Measurements from ENCODE around the gene SMR3B.

Gene SMR3B

DNA sequence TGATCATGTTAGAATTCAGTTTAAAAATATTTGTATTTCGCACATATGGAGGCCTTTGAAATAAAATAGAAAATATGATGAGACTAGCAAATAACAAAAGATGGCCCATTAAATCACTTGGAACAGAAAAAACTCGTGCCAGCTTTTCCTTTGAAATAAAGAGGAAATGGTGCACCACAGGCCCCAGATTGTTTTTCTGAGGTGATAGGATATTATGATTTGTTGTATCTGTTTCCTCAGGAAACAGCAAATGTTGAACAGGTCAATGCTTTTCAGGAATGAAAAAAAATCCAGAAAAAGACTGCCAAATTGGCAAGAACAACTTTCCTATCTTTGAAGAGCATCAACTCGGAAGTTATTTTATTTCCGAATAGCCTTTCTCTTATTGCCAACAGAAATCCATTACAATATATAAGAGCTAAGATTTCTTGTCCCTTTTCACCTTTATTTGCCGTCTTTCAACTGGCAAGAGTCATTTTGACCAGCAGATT, at the start of gene SMR3B:
Gene SMR3B, plus strand, starts transcription at position 441 of the 491 bp plus-strand sequence. CDS start 1,380 bp downstream, outside the sequence.
- DNase-seq (ENCODE audit: low spot score), result no peak
- H3K27ac Mint-ChIP-seq, result no peak within 1 kb of the TSS

DNA sequence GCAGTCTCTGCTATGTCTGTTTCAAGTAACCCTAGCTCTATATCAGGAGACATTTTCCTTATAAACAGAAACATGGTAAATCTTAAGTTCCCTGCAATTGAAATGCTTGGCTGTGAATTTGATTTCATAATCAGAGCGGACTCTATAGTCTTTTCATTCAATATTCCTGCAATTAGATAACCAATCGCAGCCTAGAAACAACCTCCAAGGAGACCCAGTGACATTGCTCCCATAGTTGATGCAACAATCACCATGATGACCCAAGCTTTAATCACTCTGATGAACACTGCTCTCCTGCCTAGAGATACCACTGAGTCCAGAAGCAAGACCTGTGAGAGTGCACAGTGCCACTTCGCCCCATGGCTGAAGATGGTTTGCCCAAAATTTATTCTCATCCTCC, 48.2 kb upstream of the SMR3B start, which contains the start of gene CABS1:
Gene CABS1, plus strand, starts transcription at position 301 of the 400 bp plus-strand sequence. Its CDS starts 59 bp downstream, at position 360.
- H3K9me3 Mint-ChIP-seq, result no peaks in the 10 kb centered on the region
- no peak within 1 kb of the TSS for H3K4me3 Mint-ChIP-seq
- H3K4me1 Mint-ChIP-seq (ENCODE audit: low read depth), result no peaks in the 10 kb centered on the region
- no peak within 1 kb of the TSS for H3K27ac Mint-ChIP-seq
- DNase-seq (ENCODE audit: low spot score), result no peak
- no peaks in the 10 kb centered on the region for H3K27me3 Mint-ChIP-seq (ENCODE audit: low read depth)
- no peaks in the 10 kb centered on the region for H3K36me3 Mint-ChIP-seq (ENCODE audit: low read depth)

More for the DNA sequence above, at the start of gene SMR3B:
- Mint-ChIP-seq H3K27me3 (ENCODE audit: low read depth) (no peaks in the 10 kb centered on the region), H3K9me3 (no peaks in the 10 kb centered on the region), H3K4me3 (no peak within 1 kb of the TSS), H3K4me1 (ENCODE audit: low read depth) (no peaks in the 10 kb centered on the region), H3K36me3 (ENCODE audit: low read depth) (no peaks in the 10 kb centered on the region)

DNA sequence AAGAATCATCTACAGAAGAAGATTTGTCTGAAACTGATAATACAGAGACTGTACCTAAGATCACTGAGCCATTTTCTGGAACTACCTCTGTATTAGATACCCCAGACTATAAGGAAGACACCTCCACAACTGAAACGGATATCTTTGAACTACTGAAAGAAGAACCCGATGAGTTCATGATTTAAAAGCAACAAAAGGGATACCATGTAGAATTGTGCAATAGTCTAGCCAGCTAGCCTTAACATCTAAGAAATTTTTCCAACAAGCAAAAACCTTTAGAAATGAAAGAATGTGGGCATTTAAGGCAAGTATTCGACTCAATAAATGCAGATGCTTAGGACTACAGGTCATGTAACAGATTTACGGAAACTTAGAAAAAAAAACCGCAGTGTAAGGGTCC, 46.9 kb upstream of the SMR3B start:
- H3K27me3 Mint-ChIP-seq (ENCODE audit: low read depth), result no peaks in the 10 kb centered on the region
- H3K27ac Mint-ChIP-seq, result no peak overlapping the region
- H3K36me3 Mint-ChIP-seq (ENCODE audit: low read depth), result no peaks in the 10 kb centered on the region
- no peaks in the 10 kb centered on the region for H3K9me3 Mint-ChIP-seq
- no peak overlapping the region for H3K4me3 Mint-ChIP-seq
- H3K4me1 Mint-ChIP-seq (ENCODE audit: low read depth), result no peaks in the 10 kb centered on the region
- no peak for DNase-seq (ENCODE audit: low spot score)

DNA sequence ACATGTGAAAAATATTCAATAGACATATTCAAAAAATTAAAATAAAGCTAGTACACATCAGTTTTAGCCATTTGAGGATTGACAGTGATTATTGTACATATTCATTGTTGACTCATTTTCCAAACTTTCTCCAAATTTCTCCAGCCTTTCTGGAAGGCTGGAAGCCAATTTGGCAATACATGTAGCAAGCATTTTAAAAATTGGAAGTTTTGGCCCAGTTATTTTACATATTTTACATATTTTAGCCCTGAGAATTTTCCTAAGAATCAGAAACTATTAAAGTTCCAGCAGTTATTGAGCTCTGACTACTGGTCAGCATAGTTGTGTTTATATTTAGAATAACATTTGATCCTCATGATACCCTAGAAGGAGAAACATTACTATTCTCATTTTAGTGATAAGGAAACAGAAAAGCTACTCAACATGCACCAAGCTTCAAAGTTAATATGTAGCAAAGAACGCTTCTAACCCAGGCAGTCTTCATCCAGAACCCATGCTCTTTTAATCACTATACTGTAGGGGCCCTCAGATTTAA, 45.0 kb upstream of the SMR3B start:
- no peak overlapping the region for H3K27ac Mint-ChIP-seq
- no peaks in the 10 kb centered on the region for H3K36me3 Mint-ChIP-seq (ENCODE audit: low read depth)
- no peak for DNase-seq (ENCODE audit: low spot score)
- no peaks in the 10 kb centered on the region for H3K9me3 Mint-ChIP-seq
- no peak overlapping the region for H3K4me3 Mint-ChIP-seq
- no peaks in the 10 kb centered on the region for H3K27me3 Mint-ChIP-seq (ENCODE audit: low read depth)
- no peaks in the 10 kb centered on the region for H3K4me1 Mint-ChIP-seq (ENCODE audit: low read depth)

GRCh38 chr4:70356185-70356584, 26.7 kb upstream of the SMR3B start:
- H3K27ac Mint-ChIP-seq, result no peak overlapping the region
- no peaks in the 10 kb centered on the region for H3K4me1 Mint-ChIP-seq (ENCODE audit: low read depth)
- DNase-seq (ENCODE audit: low spot score), result no peak
- no peak overlapping the region for H3K4me3 Mint-ChIP-seq
- H3K36me3 Mint-ChIP-seq (ENCODE audit: low read depth), result no peaks in the 10 kb centered on the region
- no peaks in the 10 kb centered on the region for H3K9me3 Mint-ChIP-seq
- no peaks in the 10 kb centered on the region for H3K27me3 Mint-ChIP-seq (ENCODE audit: low read depth)

GRCh38 chr4:70359115-70359661, 23.7 kb upstream of the SMR3B start:
- no peaks in the 10 kb centered on the region for H3K9me3 Mint-ChIP-seq
- H3K27me3 Mint-ChIP-seq (ENCODE audit: low read depth), result no peaks in the 10 kb centered on the region

DNA sequence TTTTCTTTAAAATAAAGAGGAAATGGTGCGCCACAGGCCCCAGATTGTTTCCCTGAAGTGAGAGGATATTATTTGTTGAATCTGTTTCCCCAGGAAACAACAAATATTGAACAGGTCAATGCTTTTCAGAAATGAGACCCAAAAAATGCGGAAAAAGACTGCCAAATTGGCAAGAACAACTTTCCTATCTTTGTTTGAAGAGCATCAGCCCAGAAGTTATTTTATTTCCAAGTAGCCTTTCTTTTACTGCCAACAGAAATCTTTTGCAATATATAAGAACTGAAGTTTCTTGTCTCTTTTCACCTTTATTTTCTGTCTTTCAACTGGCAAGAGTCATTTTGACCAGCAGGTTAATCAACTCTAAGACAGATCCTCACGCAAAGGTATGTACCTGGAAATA, 22.5 kb upstream of the SMR3B start, which contains the start of gene SMR3A:
Gene SMR3A, plus strand, starts transcription at position 301 of the 400 bp plus-strand sequence. CDS start 1,356 bp downstream, outside the sequence.
- no peaks in the 10 kb centered on the region for H3K9me3 Mint-ChIP-seq
- no peaks in the 10 kb centered on the region for H3K27me3 Mint-ChIP-seq (ENCODE audit: low read depth)
- no peak within 1 kb of the TSS for H3K4me3 Mint-ChIP-seq
- DNase-seq (ENCODE audit: low spot score), result no peak
- no peaks in the 10 kb centered on the region for H3K36me3 Mint-ChIP-seq (ENCODE audit: low read depth)
- no peaks in the 10 kb centered on the region for H3K4me1 Mint-ChIP-seq (ENCODE audit: low read depth)
- H3K27ac Mint-ChIP-seq, result no peak within 1 kb of the TSS

More at GRCh38 chr4:70359115-70359661, 23.7 kb upstream of the SMR3B start:
- no peak overlapping the region for H3K4me3 Mint-ChIP-seq
- no peaks in the 10 kb centered on the region for H3K4me1 Mint-ChIP-seq (ENCODE audit: low read depth)
- DNase-seq (ENCODE audit: low spot score), result no peak
- no peak overlapping the region for H3K27ac Mint-ChIP-seq
- H3K36me3 Mint-ChIP-seq (ENCODE audit: low read depth), result no peaks in the 10 kb centered on the region

DNA sequence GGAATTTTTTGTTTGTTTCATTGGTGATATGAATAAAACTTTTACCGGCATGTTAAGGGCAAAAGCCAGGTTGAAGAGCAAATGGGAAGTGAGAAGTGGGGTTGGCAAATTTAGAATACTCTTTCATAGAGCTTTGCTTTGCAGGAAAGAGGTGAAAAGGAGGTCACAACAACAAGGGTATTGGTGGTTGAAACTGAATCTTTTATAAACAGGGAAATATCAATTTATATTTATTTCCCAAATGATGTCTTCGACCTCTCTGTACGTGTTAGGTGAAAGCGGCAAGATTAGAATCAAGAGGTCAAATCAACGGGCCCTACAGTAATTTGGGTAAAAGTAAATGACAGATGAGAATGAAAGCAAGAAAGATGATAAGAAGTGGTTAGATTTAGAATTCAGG, 18.9 kb upstream of the SMR3B start:
- H3K9me3 Mint-ChIP-seq, result no peaks in the 10 kb centered on the region
- no peak for DNase-seq (ENCODE audit: low spot score)
- H3K27me3 Mint-ChIP-seq (ENCODE audit: low read depth), result no peaks in the 10 kb centered on the region
- no peaks in the 10 kb centered on the region for H3K4me1 Mint-ChIP-seq (ENCODE audit: low read depth)
- no peak overlapping the region for H3K4me3 Mint-ChIP-seq
- H3K27ac Mint-ChIP-seq, result no peak overlapping the region
- H3K36me3 Mint-ChIP-seq (ENCODE audit: low read depth), result no peaks in the 10 kb centered on the region

DNA sequence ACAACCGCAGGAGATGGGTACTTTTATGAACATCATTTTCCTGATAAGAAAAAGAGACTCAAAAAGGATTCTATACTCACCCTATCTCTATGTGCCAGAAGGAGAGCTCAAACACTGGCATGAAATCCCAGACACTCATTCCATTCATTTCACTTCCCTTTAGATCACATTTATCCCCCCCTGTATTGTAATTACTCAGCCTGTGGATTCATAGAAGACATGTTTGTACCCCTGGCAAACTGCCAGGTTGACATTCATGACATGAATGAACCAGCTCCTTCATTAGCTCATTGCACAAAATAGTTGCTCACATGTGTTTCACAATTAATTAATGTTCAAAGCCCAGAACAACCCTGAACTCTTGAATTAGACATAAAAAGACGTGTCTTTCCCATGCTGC, 17.5 kb upstream of the SMR3B start:
- Mint-ChIP-seq H3K4me3 (no peak overlapping the region), H3K27ac (no peak overlapping the region), H3K4me1 (ENCODE audit: low read depth) (no peaks in the 10 kb centered on the region), H3K36me3 (ENCODE audit: low read depth) (no peaks in the 10 kb centered on the region), H3K27me3 (ENCODE audit: low read depth) (no peaks in the 10 kb centered on the region), H3K9me3 (no peaks in the 10 kb centered on the region)
- no peak for DNase-seq (ENCODE audit: low spot score)

DNA sequence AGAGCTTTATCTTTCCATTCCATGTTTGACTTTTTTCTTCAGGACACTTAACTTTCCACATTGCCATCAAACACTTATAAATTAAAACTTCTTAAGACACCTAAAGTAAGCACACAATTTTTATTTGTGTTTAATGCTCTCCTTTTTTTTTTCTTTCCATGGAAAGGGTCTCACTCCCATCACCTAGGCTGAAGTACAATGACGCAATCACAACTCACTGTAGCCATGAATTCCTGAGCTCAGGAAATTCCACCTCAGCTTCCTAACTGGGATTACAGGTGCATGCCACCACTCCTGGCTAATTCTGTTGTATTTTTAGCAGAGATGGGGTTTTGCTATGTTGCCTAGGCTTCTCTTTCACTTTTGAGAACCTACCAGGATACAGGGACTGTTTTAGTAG, 15.1 kb upstream of the SMR3B start:
- no peak for DNase-seq (ENCODE audit: low spot score)
- no peaks in the 10 kb centered on the region for H3K36me3 Mint-ChIP-seq (ENCODE audit: low read depth)
- no peaks in the 10 kb centered on the region for H3K27me3 Mint-ChIP-seq (ENCODE audit: low read depth)
- no peak overlapping the region for H3K27ac Mint-ChIP-seq
- H3K9me3 Mint-ChIP-seq, result no peaks in the 10 kb centered on the region
- no peaks in the 10 kb centered on the region for H3K4me1 Mint-ChIP-seq (ENCODE audit: low read depth)
- H3K4me3 Mint-ChIP-seq, result no peak overlapping the region

DNA sequence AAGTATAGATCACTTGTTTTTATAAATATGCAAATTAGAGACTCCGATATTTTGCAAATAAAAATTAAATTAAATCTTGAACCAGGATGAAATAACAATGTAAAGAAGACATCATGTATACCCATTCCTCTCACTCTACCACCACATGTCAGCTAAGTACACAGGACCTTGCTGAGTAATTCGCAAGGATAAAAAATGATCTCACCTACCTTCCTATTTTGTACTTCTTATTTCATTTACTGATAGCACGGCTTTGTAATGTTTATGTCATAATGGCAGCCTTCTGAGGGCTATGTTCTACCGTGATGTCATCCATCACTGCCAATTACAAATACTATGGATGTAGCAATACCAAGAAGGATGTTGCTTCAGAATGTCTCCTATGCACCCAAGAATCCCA, 10.9 kb upstream of the SMR3B start:
- Mint-ChIP-seq H3K4me1 (ENCODE audit: low read depth) (no peaks in the 10 kb centered on the region), H3K4me3 (no peak overlapping the region), H3K9me3 (no peaks in the 10 kb centered on the region), H3K27me3 (ENCODE audit: low read depth) (no peaks in the 10 kb centered on the region), H3K27ac (no peak overlapping the region), H3K36me3 (ENCODE audit: low read depth) (no peaks in the 10 kb centered on the region)
- DNase-seq (ENCODE audit: low spot score), result no peak

DNA sequence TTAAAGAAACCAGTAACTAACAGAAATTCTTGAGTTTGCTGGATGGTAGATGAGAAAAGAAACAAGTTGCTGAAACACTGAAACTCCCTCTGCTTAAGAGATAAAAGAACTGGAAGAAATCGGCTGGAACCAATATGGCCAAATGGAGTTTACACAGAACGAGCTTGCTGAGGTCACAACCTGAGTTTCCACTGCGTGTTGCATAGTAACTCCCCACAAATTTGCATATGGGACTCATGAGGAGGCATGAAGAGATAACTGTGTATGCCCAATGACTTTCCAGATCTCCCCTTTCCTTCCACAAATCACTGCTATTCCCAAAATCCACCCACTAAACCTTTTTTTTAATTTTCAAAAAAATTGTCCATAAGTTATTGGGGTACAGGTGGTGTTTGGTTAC, 10.2 kb upstream of the SMR3B start:
- no peak for DNase-seq (ENCODE audit: low spot score)
- Mint-ChIP-seq H3K9me3 (no peaks in the 10 kb centered on the region), H3K27me3 (ENCODE audit: low read depth) (no peaks in the 10 kb centered on the region), H3K36me3 (ENCODE audit: low read depth) (no peaks in the 10 kb centered on the region), H3K27ac (no peak overlapping the region), H3K4me1 (ENCODE audit: low read depth) (no peaks in the 10 kb centered on the region), H3K4me3 (no peak overlapping the region)

DNA sequence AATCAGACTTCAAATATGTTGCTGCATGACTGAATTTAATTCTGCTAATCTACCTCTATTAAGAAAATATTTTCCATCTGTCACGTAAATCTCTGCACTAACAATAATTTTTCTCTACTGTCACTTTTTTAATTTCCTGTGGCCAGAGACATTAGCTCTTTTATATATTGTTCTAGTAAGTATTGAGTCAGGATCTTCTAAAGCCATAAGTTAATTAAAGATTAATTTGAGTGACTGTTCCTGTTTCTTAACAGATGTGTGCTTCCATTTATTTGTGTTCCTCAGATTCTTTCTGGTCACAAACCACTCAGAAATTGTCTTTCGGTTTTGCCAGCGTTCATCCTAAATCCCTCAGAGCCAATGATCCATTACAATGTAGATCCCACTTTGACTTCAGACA, 2.4 kb upstream of the SMR3B start:
- Mint-ChIP-seq H3K27me3 (ENCODE audit: low read depth) (no peaks in the 10 kb centered on the region), H3K4me3 (no peak overlapping the region), H3K36me3 (ENCODE audit: low read depth) (no peaks in the 10 kb centered on the region), H3K4me1 (ENCODE audit: low read depth) (no peaks in the 10 kb centered on the region), H3K27ac (no peak overlapping the region), H3K9me3 (no peaks in the 10 kb centered on the region)
- no peak for DNase-seq (ENCODE audit: low spot score)

DNA sequence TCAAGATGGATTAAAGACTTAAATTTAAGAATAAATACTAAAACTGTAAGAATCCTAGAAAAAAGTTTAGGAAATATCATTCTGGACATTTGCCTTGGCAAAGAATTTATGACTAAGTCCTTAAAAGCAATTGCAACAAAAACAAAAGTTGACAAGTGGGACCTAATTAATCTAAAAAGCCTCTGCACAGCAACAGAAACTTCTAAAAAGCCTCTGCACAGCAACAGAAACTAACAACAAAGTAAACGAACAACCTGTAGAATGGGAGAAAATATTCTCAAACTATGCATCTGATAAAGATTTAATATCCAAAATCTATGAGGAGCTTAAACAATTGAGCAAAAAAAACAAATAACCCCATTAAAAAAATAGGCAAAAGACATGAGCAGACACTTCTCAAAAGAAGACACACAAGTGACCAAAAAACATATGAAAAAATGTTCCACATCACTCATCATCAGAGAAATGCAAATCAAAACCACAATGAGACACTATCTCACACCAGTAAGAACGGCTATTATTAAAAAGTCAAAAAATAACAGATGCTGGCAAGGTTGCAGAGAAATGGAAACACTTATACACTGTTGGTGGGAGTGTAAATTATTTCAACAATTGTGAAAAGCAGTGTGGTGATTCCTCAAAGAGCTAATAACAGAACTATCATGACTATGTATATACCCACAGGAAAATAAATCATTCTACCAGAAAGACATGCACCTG, 9.3 kb downstream of the SMR3B start:
- H3K4me1 Mint-ChIP-seq (ENCODE audit: low read depth), result no peaks in the 10 kb centered on the region
- no peak for DNase-seq (ENCODE audit: low spot score)
- H3K36me3 Mint-ChIP-seq (ENCODE audit: low read depth), result no peaks in the 10 kb centered on the region
- no peaks in the 10 kb centered on the region for H3K27me3 Mint-ChIP-seq (ENCODE audit: low read depth)
- H3K27ac Mint-ChIP-seq, result no peak overlapping the region
- H3K4me3 Mint-ChIP-seq, result no peak overlapping the region
- H3K9me3 Mint-ChIP-seq, result no peaks in the 10 kb centered on the region
